OCI-LY3 (cell line): ENCODE measurements around the gene TMEM169.
A peak's percentile ranks its signal among the peaks of the same experiment; 100 is the strongest.

ENCODE experiments used
- H2AFZ ChIP-seq: fragments of 200-600, 300-600 bp; shearing (Covaris generic); 2 replicates; pipeline ENCODE4 v1.6.0; 2014; ENCODE audit warnings: antibody characterized with exemption, low read depth, low read length
- H3K27ac ChIP-seq: fragments of 200-600, 300-600 bp; sonication (generic); 2 replicates; pipeline ENCODE4 v1.5.1; 2014; ENCODE audit warnings: mild to moderate bottlenecking, low read length, moderate library complexity, mixed read lengths
- H3K27me3 ChIP-seq: fragments of 200-600, 300-600 bp; sonication (generic); 2 replicates; pipeline ENCODE4 v1.6.1; 2014; ENCODE audit warnings: low read depth, low read length, mixed read lengths
- H3K36me3 ChIP-seq: fragments of 200-600, 300-600 bp; sonication (generic); replicated peaks from 2 replicates; pipeline ENCODE3; 2014; ENCODE audit warnings: low read depth, low read length, mixed read lengths
- H3K4me1 ChIP-seq: fragments of 300-600, 200-600 bp; sonication (generic); 2 replicates; pipeline ENCODE4 v1.6.1; 2014; ENCODE audit warnings: low read length, mixed read lengths
- H3K4me2 ChIP-seq: fragments of 200-600, 300-600 bp; sonication (generic); 2 replicates; pipeline ENCODE4 v1.6.1; 2014; ENCODE audit warnings: low read length, mixed read lengths
- H3K4me3 ChIP-seq: fragments of 300-600, 200-600 bp; sonication (generic); 2 replicates; pipeline ENCODE4 v1.5.1; 2014; ENCODE audit warnings: antibody characterized with exemption, mild to moderate bottlenecking, low read length, moderate library complexity
- H3K79me2 ChIP-seq: fragments of 300-600, 200-600 bp; shearing (Covaris generic); 2 replicates; pipeline ENCODE4 v1.6.1; 2014; ENCODE audit warnings: mild to moderate bottlenecking, low read length, mixed read lengths
- H3K9ac ChIP-seq: fragments of 300-600, 200-600 bp; shearing (Covaris generic); 2 replicates; pipeline ENCODE4 v1.6.0; 2014; ENCODE audit warnings: mild to moderate bottlenecking, low read length, moderate library complexity
- H3K9me3 ChIP-seq: fragments of 200-600, 300-600 bp; shearing (Covaris generic); 2 replicates; pipeline ENCODE4 v1.6.1; 2014; ENCODE audit warnings: low read length, mixed read lengths; ENCODE audit not compliant: insufficient read depth
- H4K20me1 ChIP-seq: fragments of 200-600, 300-600 bp; sonication (generic); 2 replicates; pipeline ENCODE4 v1.6.1; 2016; ENCODE audit warnings: low read length, mixed read lengths; ENCODE audit not compliant: insufficient read depth
- EZH2phosphoT487 ChIP-seq: fragments of 200-600 bp; shearing (Covaris generic); IDR thresholded peaks from 2 replicates; pipeline ENCODE4 v1.6.1; 2018; ENCODE audit warnings: antibody characterized with exemption, mixed run types, low read depth
- TF ChIP-seq, protein P1 (sequence below): fragments of 200-600, 300-600 bp; sonication (generic); IDR thresholded peaks from 2 replicates; pipeline ENCODE4 v1.5.1; 2014; ENCODE audit warnings: antibody characterized with exemption, low read length, low read depth

TMEM169 gene

GRCh38 chr2:216055680-216056079 is 26.0 kb upstream of the TMEM169 start:
- Histone ChIP-seq H3K27me3 (no peaks in the 10 kb centered on the region), H3K36me3 (peaks cover 9% of the 10 kb centered on the region), H3K79me2 (no peaks in the 10 kb centered on the region), H3K27ac (peak overlapping the region; percentile 98), H4K20me1 (no peaks in the 10 kb centered on the region), H3K4me2 (peak overlapping the region; percentile 92), H3K4me3 (no peak overlapping the region), H3K9ac (peak overlapping the region; percentile 69; the same call in 1 of the 2 replicates), H3K4me1 (peaks cover 39% of the 10 kb centered on the region), H3K9me3 (no peaks in the 10 kb centered on the region), H2AFZ (no peak overlapping the region)
- TF ChIP-seq, protein P1, sequence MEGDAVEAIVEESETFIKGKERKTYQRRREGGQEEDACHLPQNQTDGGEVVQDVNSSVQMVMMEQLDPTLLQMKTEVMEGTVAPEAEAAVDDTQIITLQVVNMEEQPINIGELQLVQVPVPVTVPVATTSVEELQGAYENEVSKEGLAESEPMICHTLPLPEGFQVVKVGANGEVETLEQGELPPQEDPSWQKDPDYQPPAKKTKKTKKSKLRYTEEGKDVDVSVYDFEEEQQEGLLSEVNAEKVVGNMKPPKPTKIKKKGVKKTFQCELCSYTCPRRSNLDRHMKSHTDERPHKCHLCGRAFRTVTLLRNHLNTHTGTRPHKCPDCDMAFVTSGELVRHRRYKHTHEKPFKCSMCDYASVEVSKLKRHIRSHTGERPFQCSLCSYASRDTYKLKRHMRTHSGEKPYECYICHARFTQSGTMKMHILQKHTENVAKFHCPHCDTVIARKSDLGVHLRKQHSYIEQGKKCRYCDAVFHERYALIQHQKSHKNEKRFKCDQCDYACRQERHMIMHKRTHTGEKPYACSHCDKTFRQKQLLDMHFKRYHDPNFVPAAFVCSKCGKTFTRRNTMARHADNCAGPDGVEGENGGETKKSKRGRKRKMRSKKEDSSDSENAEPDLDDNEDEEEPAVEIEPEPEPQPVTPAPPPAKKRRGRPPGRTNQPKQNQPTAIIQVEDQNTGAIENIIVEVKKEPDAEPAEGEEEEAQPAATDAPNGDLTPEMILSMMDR: no peak
- TF ChIP-seq EZH2phosphoT487: no peak

- Histone ChIP-seq H3K79me2 (no peaks in the 10 kb centered on the region), H3K36me3 (peaks cover 9% of the 10 kb centered on the region), H2AFZ (no peak overlapping the region), H3K9me3 (no peaks in the 10 kb centered on the region), H4K20me1 (no peaks in the 10 kb centered on the region), H3K9ac (peak overlapping the region; percentile 69), H3K4me2 (peak overlapping the region; percentile 92), H3K4me3 (peak overlapping the region; percentile 69), H3K4me1 (peaks cover 39% of the 10 kb centered on the region), H3K27me3 (no peaks in the 10 kb centered on the region), H3K27ac (peak overlapping the region; percentile 98)
- TF ChIP-seq, protein P1: no peak
- TF ChIP-seq EZH2phosphoT487: no peak
Measured at GRCh38 chr2:216056739-216057138, 25.0 kb upstream of the TMEM169 start.

DNA sequence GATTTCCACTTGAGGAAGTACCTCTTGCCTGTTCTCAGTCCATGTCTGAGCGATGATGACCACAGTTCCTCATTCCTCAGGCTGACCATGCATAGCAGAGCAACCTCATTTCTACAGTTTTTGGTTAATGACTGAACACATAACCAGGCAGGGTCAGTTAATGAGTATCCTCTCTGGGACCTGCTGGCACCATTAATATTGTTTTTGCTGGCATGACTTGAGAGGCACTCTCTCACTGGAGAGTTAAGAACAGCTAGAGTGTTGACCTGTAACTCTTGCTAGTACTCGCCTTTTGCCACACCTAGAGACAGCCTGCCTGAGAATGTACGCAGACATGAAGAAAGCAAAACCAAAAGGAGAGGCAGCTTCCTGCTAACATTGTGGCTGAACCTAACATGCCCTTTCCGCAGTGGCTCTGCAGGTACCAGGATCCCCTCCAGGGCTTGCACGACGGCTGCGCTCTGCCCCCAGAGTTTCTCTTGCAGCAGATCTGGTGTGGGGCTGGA is 24.0 kb upstream of the TMEM169 start:
- Histone ChIP-seq H3K9ac (peak overlapping the region; percentile 69), H3K27me3 (no peaks in the 10 kb centered on the region), H3K79me2 (no peaks in the 10 kb centered on the region), H4K20me1 (no peaks in the 10 kb centered on the region), H3K9me3 (no peaks in the 10 kb centered on the region), H3K4me2 (peak overlapping the region; percentile 92), H2AFZ (no peak overlapping the region), H3K4me1 (peaks cover 39% of the 10 kb centered on the region), H3K4me3 (peak overlapping the region; percentile 69), H3K36me3 (peaks cover 9% of the 10 kb centered on the region), H3K27ac (peak overlapping the region; percentile 98)
- TF ChIP-seq, protein P1: no peak
- TF ChIP-seq EZH2phosphoT487: no peak

DNA sequence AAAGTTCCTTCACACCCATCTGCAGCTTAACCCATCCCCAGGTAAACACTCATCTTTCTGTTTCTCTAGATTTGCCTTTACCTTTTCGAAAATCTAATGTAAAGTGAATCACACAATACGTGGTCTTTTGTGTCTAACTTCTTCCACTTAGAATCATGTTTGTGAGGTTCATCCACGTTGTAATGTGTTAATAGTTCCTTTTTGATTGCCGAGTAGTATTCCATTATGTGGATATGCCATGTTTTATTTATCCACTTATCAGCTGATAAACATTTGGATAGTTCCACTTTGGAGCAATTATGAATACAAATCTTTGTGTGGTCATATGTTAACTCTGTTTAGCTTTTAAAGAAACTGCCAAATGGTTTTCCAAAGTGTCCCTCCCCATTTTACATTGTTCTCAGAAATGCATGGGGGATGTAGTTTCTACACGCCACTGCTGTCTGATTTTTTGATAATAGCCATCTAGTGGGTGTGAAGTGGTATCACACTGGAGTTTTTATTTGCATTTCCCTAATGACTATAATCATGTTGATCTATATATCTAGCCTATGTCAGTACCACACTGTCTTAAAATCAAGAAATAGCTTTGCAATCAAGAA is 22.4 kb upstream of the TMEM169 start:
- no peak overlapping the region for H2AFZ ChIP-seq
- H4K20me1 ChIP-seq: no peaks in the 10 kb centered on the region
- H3K9ac ChIP-seq: no peak overlapping the region
- TF ChIP-seq, protein P1: peak; percentile 34
- no peak for TF ChIP-seq EZH2phosphoT487
- H3K27me3 ChIP-seq: no peaks in the 10 kb centered on the region
- H3K4me3 ChIP-seq: no peak overlapping the region
- peak overlapping the region; percentile 98 for H3K27ac ChIP-seq
- H3K79me2 ChIP-seq: no peaks in the 10 kb centered on the region
- peaks cover 11% of the 10 kb centered on the region for H3K36me3 ChIP-seq
- no peak overlapping the region for H3K4me2 ChIP-seq
- peaks cover 39% of the 10 kb centered on the region for H3K4me1 ChIP-seq
- no peaks in the 10 kb centered on the region for H3K9me3 ChIP-seq
